ENCODE data around the gene CCDC74A.
"Not testable (repeated sequence)": the region's sequence is repeated elsewhere in the genome, so short reads cannot be mapped to it uniquely, and the experiment has no call there.

Gene CCDC74A

DNA sequence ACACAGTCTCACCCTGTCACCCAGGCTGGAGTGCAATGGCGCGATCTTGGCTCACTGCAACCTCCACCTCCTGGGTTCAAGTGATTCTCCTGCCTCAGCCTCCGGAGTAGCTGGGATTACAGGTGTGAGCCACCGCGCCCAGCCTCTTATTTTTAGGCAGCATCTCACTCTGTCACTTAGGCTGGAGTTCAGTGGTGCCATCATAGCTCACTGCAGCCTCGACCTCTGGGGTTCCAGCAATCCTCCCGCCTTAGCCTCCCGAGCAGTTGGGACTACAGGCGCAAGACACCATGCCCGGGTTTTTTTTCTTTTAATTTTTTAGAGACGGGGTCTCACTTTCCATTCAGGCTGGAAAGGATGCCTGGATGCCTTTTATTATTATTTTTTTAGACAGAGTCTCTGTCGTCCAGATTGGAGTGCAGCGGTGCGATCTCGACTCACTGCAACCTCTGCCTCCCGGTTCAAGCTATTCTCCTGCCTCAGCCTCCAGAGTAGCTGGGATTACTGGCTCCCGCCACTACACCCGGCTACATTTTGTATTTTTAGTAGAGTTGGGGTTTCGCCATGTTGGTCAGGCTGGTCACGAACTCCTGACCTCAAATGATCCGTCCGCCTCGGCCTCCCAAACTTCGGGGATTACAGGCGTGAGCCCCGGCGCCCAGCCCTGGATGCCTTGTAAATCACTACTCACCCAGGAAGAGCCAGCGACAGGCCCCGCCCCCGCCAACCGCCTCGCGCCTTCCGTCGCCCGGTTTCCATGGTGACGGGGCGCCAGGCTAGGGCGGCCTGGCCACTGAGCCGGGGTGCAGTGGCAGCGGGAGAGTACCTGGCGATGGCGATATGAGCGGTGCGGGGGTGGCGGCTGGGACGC is at the start of gene CCDC74A:
Gene CCDC74A (plus strand): TSS at position 758 of the 871 bp plus-strand sequence. CDS start 83 bp downstream, at position 841.
- not testable (repeated sequence) for H3K27me3 Mint-ChIP-seq; H3K9me3 Mint-ChIP-seq; H3K36me3 Mint-ChIP-seq (ENCODE audit: low read depth)
- H3K27ac Mint-ChIP-seq = peak within 1 kb of the TSS; percentile 82
- H3K4me1 Mint-ChIP-seq (ENCODE audit: low read depth) = peaks cover 14% of the 10 kb centered on the region
- H3K4me3 Mint-ChIP-seq = peak within 1 kb of the TSS; percentile 82

DNA sequence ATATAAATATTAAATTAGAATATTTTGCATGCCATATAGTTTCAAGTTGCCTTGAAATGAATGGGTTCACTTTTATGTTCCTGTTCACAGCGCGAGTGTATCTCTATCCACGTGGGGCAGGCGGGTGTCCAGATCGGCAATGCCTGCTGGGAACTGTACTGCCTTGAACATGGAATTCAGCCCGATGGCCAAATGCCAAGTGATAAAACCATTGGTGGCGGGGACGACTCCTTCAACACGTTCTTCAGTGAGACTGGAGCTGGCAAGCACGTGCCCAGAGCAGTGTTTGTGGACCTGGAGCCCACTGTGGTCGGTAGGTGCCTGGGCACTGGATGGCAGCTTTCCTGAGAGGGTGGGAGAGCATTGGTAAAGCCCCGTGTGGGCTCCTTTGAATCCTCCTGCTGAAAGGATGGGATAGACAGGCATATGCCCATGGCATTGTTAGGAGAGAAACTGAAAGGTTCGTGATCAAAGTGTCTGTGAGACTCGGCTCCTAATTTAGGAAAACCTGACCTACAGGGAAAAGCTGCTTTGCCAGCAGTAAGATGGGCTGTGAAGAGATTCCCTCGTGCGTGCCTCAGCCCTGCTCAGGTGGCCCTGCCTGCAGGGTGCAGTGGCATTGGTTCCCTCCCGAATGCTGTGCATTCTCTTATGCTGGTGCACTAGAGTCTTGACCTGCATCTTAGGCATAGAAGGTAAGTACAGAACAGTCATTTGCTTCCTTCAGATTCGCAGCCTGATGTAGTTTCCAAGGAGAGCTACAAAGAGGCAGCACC is 49.4 kb upstream of the CCDC74A start:
- not testable (repeated sequence) for H3K27ac Mint-ChIP-seq; H3K27me3 Mint-ChIP-seq; H3K4me1 Mint-ChIP-seq (ENCODE audit: low read depth); H3K4me3 Mint-ChIP-seq; H3K9me3 Mint-ChIP-seq
- H3K36me3 Mint-ChIP-seq (ENCODE audit: low read depth) = peaks cover 14% of the 10 kb centered on the region

GRCh38 chr2:131478850-131479461 is 48.7 kb upstream of the CCDC74A start:
- not testable (repeated sequence) for H3K4me1 Mint-ChIP-seq (ENCODE audit: low read depth); H3K4me3 Mint-ChIP-seq; H3K9me3 Mint-ChIP-seq; H3K27me3 Mint-ChIP-seq
- Mint-ChIP-seq H3K27ac (peak overlapping the region; percentile 77), H3K36me3 (ENCODE audit: low read depth) (peaks cover 14% of the 10 kb centered on the region)

DNA sequence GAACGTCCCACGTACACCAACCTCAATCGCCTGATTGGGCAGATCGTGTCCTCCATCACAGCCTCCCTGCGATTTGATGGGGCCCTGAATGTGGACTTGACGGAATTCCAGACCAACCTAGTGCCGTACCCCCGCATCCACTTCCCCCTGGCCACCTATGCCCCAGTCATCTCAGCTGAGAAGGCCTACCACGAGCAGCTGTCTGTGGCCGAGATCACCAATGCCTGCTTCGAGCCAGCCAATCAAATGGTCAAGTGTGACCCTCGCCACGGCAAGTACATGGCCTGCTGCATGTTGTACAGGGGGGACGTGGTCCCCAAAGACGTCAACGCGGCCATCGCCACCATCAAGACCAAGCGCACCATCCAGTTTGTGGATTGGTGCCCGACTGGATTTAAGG is 47.3 kb upstream of the CCDC74A start:
- H3K4me1 Mint-ChIP-seq (ENCODE audit: low read depth); H3K27ac Mint-ChIP-seq; H3K4me3 Mint-ChIP-seq; H3K27me3 Mint-ChIP-seq; H3K9me3 Mint-ChIP-seq: not testable (repeated sequence)
- peaks cover 14% of the 10 kb centered on the region for H3K36me3 Mint-ChIP-seq (ENCODE audit: low read depth)

DNA sequence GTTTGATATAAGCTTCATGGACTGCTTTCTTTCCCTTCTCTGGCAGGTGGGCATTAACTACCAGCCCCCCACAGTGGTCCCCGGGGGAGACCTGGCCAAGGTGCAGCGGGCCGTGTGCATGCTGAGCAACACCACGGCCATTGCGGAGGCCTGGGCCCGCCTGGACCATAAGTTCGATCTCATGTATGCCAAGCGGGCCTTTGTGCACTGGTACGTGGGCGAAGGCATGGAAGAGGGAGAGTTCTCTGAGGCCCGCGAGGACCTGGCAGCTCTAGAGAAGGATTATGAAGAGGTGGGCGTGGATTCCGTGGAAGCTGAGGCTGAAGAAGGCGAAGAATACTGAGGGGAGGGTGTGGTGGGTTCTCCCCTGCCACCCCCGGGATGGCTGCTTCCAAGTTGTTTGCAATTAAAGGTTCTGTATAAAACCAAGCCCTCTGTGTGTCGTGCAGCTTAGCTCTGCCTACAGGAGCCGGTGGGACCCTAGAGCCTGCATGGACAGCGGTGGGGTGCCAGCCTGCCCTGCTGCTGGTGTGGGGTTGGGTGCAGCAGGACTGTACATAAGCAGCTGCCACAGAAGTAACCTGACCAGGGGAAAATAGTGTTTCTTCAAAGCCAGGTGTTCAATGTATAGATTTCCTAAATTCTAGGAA is 45.1 kb upstream of the CCDC74A start:
- not testable (repeated sequence) for H3K27me3 Mint-ChIP-seq; H3K36me3 Mint-ChIP-seq (ENCODE audit: low read depth); H3K4me3 Mint-ChIP-seq; H3K4me1 Mint-ChIP-seq (ENCODE audit: low read depth); H3K9me3 Mint-ChIP-seq; H3K27ac Mint-ChIP-seq

DNA sequence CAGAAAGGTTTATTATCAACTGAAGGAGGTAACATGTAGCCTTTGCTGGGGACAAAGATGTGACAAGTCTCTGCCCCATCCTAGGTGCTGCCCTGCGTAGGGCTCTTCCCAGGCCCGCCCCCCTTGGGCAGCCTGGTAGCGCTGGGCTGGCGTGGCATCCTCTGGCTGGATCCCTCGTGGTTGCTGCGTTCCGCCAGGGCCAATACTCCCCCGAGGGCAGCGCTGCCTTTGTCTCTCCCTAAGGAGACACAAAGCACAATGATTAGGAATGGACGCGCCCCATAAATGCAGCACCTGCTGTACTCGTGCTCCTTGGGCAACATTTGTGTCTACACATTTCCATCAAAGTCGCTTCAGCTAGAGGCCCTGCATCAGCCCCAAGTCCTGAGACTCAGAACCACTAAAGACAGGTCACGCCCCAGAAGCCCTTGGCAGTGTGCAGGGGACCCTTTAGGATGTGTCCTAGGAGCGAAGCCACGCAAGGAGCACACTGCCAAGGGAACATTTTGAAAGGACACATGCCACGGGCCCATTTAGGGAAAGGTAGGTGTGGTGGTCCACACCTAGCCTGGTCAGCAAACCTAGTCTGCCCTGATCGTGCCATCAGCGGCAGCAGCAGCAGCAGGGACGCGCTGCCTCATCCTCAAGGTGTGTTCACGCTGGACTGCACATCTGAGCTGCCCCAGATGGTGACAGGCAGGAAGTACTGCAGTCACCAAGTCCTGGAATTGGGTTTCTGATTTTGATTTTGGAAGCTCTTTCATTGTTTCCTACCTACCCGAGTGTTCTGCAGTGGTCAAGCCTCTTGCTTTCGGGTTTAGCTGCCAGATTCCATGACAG is 43.5 kb upstream of the CCDC74A start:
- H3K36me3 Mint-ChIP-seq (ENCODE audit: low read depth) = peaks cover 12% of the 10 kb centered on the region
- not testable (repeated sequence) for H3K27ac Mint-ChIP-seq; H3K9me3 Mint-ChIP-seq; H3K4me3 Mint-ChIP-seq; H3K4me1 Mint-ChIP-seq (ENCODE audit: low read depth); H3K27me3 Mint-ChIP-seq

GRCh38 chr2:131484906-131485460 is 42.7 kb upstream of the CCDC74A start:
- not testable (repeated sequence) for H3K4me1 Mint-ChIP-seq (ENCODE audit: low read depth); H3K27me3 Mint-ChIP-seq; H3K9me3 Mint-ChIP-seq; H3K4me3 Mint-ChIP-seq; H3K27ac Mint-ChIP-seq
- peaks cover 12% of the 10 kb centered on the region for H3K36me3 Mint-ChIP-seq (ENCODE audit: low read depth)

GRCh38 chr2:131486201-131486902 is 41.3 kb upstream of the CCDC74A start:
- not testable (repeated sequence) for H3K9me3 Mint-ChIP-seq, H3K4me3 Mint-ChIP-seq, H3K27ac Mint-ChIP-seq, H3K27me3 Mint-ChIP-seq
- peaks cover 13% of the 10 kb centered on the region for H3K4me1 Mint-ChIP-seq (ENCODE audit: low read depth)
- peaks cover 17% of the 10 kb centered on the region for H3K36me3 Mint-ChIP-seq (ENCODE audit: low read depth)

DNA sequence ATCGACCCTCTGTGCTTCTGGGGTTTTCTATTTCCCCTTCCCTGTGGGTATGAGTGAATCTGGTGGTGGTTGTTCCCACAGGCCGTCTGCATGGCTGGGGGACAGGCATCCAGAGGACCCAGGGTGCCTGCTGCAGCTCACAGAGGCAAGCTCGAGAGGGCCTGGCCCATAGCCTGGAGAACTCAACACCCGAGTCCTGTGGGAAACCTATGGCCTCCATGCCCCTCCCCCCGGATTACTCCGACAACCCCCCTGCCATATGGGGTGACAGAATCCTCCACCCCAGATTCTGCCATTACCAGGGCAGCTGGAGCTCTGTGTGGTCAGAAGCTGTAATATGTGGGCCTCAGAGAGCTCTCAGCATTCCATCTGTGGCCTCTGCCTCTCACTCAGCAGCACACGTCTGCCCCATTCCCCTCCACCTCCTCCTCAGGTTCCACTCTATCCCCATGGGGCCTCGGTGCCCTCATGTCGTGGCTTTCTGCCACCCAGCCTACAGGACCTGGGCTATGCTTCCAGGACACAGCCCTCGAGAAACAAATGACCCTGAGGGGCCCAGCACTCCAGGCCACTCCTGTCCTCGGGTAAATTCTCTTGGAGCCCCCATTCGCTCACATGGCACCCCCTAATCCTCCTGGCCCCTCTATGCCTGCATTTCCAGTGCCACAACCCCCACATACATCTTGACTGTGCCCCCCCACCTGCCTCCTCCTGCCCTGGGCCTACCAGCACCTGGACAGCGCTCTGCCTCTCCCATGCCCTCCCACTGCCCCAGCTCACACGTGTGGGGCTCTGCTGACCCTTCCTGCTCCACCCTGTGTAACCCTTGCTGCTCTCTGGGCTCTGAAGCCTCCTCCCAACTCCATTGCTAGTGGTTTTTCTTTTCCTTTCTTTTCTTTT is 39.1 kb upstream of the CCDC74A start:
- Mint-ChIP-seq H3K27ac (peak overlapping the region; percentile 31), H3K9me3 (no peaks in the 10 kb centered on the region), H3K4me1 (ENCODE audit: low read depth) (peaks cover 13% of the 10 kb centered on the region), H3K4me3 (no peak overlapping the region), H3K36me3 (ENCODE audit: low read depth) (peaks cover 8% of the 10 kb centered on the region), H3K27me3 (no peaks in the 10 kb centered on the region)

GRCh38 chr2:131490616-131491468 is 36.8 kb upstream of the CCDC74A start:
- Mint-ChIP-seq H3K4me3 (peak overlapping the region; percentile 90), H3K4me1 (ENCODE audit: low read depth) (peaks cover 27% of the 10 kb centered on the region), H3K27ac (peak overlapping the region; percentile 94)
- H3K27me3 Mint-ChIP-seq; H3K36me3 Mint-ChIP-seq (ENCODE audit: low read depth); H3K9me3 Mint-ChIP-seq: not testable (repeated sequence)

GRCh38 chr2:131491469-131491836 is 36.2 kb upstream of the CCDC74A start:
- peak overlapping the region; percentile 90 for H3K4me3 Mint-ChIP-seq
- H3K36me3 Mint-ChIP-seq (ENCODE audit: low read depth); H3K27me3 Mint-ChIP-seq; H3K9me3 Mint-ChIP-seq: not testable (repeated sequence)
- H3K27ac Mint-ChIP-seq = peak overlapping the region; percentile 94
- peaks cover 27% of the 10 kb centered on the region for H3K4me1 Mint-ChIP-seq (ENCODE audit: low read depth)

- not testable (repeated sequence) for H3K27me3 Mint-ChIP-seq; H3K9me3 Mint-ChIP-seq; H3K36me3 Mint-ChIP-seq (ENCODE audit: low read depth)
- Mint-ChIP-seq H3K4me1 (ENCODE audit: low read depth) (peaks cover 27% of the 10 kb centered on the region), H3K4me3 (peak within 1 kb of the TSS; percentile 97), H3K27ac (peak within 1 kb of the TSS; percentile 94)
These were observed 35.7 kb upstream of the CCDC74A start, which contains the start of gene MZT2A for GRCh38 chr2:131492015-131492417. TSS of gene MZT2A (minus strand) at chr2:131492397. CDS start at chr2:131492376, 21 bp downstream.

All from stimulated activated naive CD8-positive, alpha-beta T cell treated with anti-CD3 and anti-CD28 coated beads, Interleukin-15, Interleukin-2, amounts not matched to agents 100 ng/mL and 50 ng/mL, for 24 hours (primary cell).